OCI-LY1 (cell line): ENCODE measurements around the gene BTBD9.

ENCODE experiments used
- CTCF ChIP-seq: fragments of 200-600 bp; sonication (generic), shearing (Covaris generic); IDR thresholded peaks from 2 replicates; pipeline ENCODE4 v1.5.1; 2017; ENCODE audit warnings: mild to moderate bottlenecking, antibody characterized with exemption, low read length, moderate library complexity, mixed read lengths
- EZH2 ChIP-seq: fragments of 200-600 bp; sonication (generic), shearing (Covaris generic); IDR thresholded peaks from 2 replicates; pipeline ENCODE4 v1.8.0; 2017; ENCODE audit warnings: borderline replicate concordance, mixed run types, mild to moderate bottlenecking, antibody characterized with exemption, low read length, moderate library complexity, mixed read lengths

- TF ChIP-seq CTCF, result no peak
- TF ChIP-seq EZH2, result no peak
Measured at GRCh38 chr6:38150021-38150420, 489.7 kb downstream of the BTBD9 start.
